ENCODE results near the gene ZBTB24. TPM values are rescaled to one million over a fixed set of nuclear protein-coding genes. Genes with fewer than 3 reads are reported as not detected.

ZBTB24 gene
- total RNA-seq, 4 donors from 2014 or later: 6.5 to 9.6 (median 8.0) TPM

DNA sequence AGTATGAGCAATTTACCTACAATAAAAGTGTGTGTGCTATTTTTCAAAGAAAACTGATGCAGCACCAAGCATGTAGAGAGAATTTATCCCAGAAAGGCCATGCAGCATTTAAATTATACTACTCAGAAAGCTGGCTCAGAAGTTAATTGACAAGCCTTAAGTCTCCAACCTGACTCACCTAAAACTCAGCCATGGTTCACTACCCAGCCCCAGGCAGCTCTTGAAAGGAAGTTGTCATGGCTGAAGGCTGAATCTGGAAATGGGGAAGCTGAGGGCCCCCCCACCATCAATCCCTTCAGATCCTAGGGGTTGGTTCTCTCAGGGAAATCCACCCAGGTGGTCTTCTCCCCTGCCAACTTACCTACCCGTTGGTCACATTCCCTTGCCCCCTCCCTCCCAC is 62.3 kb downstream of the ZBTB24 start:
- no peak overlapping the region for H3K27ac ChIP-seq
- H3K27me3 ChIP-seq: no peaks in the 10 kb centered on the region
- H3K36me3 ChIP-seq: peaks cover 0 to 13% (median 0%) of the 10 kb centered on the region in 3 donors
- no peaks in the 10 kb centered on the region for H3K4me1 ChIP-seq
- no peak overlapping the region for H3K4me3 ChIP-seq
- DNase-seq (ENCODE audit: low spot score in 2 of 2): no peak
- H3K9me3 ChIP-seq: no peaks in the 10 kb centered on the region
- 48 to 52% methylated on average over 1 of the region's 1 CpG for WGBS, 2 donors
- no peak for TF ChIP-seq EP300 (IDR thresholded peaks at IDR 0.05)
- TF ChIP-seq POLR2A (IDR thresholded peaks at IDR 0.05): no peak
- TF ChIP-seq, protein P1, sequence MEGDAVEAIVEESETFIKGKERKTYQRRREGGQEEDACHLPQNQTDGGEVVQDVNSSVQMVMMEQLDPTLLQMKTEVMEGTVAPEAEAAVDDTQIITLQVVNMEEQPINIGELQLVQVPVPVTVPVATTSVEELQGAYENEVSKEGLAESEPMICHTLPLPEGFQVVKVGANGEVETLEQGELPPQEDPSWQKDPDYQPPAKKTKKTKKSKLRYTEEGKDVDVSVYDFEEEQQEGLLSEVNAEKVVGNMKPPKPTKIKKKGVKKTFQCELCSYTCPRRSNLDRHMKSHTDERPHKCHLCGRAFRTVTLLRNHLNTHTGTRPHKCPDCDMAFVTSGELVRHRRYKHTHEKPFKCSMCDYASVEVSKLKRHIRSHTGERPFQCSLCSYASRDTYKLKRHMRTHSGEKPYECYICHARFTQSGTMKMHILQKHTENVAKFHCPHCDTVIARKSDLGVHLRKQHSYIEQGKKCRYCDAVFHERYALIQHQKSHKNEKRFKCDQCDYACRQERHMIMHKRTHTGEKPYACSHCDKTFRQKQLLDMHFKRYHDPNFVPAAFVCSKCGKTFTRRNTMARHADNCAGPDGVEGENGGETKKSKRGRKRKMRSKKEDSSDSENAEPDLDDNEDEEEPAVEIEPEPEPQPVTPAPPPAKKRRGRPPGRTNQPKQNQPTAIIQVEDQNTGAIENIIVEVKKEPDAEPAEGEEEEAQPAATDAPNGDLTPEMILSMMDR (IDR thresholded peaks at IDR 0.05): no peak

DNA sequence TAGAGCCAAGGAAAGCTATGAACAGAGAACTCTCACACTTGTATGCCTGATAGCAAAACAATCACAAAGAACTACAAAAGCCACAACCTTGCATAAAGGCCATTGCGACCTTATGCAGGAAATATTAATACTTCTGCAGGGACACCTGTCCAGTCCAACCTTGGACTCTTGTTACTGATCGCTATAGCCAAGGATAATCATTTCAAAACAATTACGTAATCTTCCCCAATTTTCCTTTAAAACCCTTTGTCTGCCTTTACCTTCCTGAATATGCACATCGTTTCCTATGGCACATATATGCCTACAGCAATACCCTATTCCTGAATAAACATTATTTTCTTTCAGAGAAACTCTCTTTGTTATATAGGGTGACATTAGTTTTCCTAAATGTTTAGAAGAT is 65.4 kb downstream of the ZBTB24 start:
- DNase-seq (ENCODE audit: low spot score in 2 of 2): no peak
- Histone ChIP-seq H3K27ac (no peak overlapping the region), H3K9me3 (peaks cover 0 to 3% (median 0%) of the 10 kb centered on the region in 4 donors), H3K4me3 (no peak overlapping the region), H3K27me3 (no peaks in the 10 kb centered on the region), H3K4me1 (no peaks in the 10 kb centered on the region), H3K36me3 (peaks cover 0 to 25% (median 0%) of the 10 kb centered on the region in 3 donors)
- TF ChIP-seq POLR2A (IDR thresholded peaks at IDR 0.05) (no peak), EP300 (IDR thresholded peaks at IDR 0.05) (no peak)
- TF ChIP-seq, protein P1 (IDR thresholded peaks at IDR 0.05): no peak
- WGBS, 2 donors: 87 to 92% methylated on average over 4 of the region's 4 CpGs

Other genes starting within 250 kb of the ZBTB24 start
- 100 to 1,000 TPM; 119 to 175 (median 129) TPM for gene CD164, start 100.8 kb downstream of the ZBTB24 start, total RNA-seq
- gene PPIL6, start 42.6 kb downstream of the ZBTB24 start, total RNA-seq: 10 to 100 TPM in 1 of 4 donors, 1 to 10 TPM in 3; 1.2 to 16.5 (median 4.8) TPM
- 10 to 100 TPM; 12.6 to 32.4 (median 17.1) TPM for gene SMPD2, start 42.5 kb downstream of the ZBTB24 start, total RNA-seq
- gene MICAL1, start 27.4 kb downstream of the ZBTB24 start, total RNA-seq: 10 to 100 TPM; 45.4 to 91.0 (median 70.3) TPM
- 10 to 100 TPM in 3 of 4 donors, 1 to 10 TPM in 1; 8.1 to 19.8 (median 14.1) TPM for gene AK9, start 208.0 kb upstream of the ZBTB24 start, total RNA-seq
- gene FIG4, start 208.1 kb upstream of the ZBTB24 start, total RNA-seq: 10 to 100 TPM; 11.4 to 42.9 (median 21.6) TPM